HG02885 (cell line): ENCODE measurements around the gene ECT2.
"Not testable (repeated sequence)": the region's sequence is repeated elsewhere in the genome, so short reads cannot be mapped to it uniquely, and the experiment has no call there.

Source experiments
- ATAC-seq: cut with Tn5 transposase; IDR thresholded peaks from one replicate; pipeline ENCODE4 v1.9.1; 2021; ENCODE audit warnings: mild to moderate bottlenecking; ENCODE audit not compliant: unreplicated experiment, poor library complexity

Gene ECT2

DNA sequence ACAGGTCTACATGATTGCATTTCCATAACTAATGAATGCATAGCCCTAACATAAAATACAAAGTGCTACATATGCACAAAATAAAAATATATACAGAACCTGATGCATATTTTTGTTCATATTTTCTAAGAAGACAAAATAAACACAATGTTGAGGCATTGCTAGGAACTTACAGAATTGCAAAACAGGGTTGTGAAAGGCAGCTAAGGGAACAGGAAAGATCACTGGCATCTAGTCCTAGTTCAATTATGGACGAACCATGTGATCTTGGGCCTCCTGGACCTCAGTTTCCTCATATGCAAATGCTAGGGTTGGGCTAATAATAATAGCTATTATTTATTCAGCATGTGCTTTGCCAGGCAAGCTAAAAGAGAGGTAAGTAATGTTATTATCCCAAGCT, 24.1 kb upstream of the ECT2 start:
- ATAC-seq: no peak

GRCh38 chr3:172735014-172735413, 15.5 kb upstream of the ECT2 start:
- no peak for ATAC-seq

- no peak for ATAC-seq
Observed at GRCh38 chr3:172739462-172739861, 11.1 kb upstream of the ECT2 start.

DNA sequence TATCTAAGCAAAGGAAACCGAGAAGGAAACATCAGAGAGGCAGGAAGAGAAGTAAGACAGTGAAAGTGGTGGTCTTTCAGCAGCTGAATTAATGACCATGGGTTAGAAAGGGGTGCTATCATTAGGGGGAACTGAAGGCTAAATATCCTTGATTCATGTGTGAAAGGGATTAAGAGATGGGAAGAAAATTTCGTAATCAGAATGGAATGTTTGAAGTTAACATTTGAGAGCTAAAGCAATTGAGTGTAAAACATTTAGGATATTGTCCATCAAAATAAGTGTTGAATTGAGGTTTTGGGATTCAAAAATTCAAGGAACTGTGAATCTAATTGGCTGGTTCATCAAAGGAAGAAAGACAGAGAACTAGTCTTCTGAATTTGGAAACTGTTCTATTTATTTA, 4.1 kb upstream of the ECT2 start:
- no peak for ATAC-seq

DNA sequence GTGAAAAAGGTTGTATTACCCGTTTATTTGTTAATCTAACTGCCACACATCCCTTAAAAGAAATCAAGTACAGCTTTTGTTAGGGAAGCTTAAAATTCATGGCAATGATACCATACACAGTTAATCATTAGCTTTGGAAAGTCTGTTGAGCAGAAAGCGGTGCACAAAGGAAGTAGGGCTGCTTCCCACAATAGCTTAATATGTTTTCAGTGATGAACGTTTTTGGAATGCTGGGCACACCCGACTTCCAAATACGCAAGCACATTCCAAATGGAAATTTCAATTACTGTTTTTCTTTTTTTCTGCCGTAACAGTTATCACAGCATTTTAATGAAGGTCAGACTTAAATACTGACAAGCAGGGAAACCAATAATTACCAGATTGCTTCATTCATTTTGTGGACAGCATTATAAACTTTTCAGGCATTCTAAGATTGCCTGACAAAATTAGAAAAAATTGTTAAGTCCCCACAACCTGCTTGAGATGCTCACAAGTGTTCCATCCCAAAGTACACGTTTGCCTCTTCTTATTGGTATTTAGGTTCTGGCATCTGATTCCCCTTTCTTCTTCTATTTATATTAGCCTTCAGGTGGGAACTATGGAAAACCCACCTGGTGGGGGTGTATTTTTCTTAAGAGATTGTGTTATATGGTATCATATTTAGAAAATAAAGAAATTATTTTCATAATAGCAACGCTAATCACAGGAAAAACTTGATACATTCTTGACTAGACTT, 1.1 kb upstream of the ECT2 start:
- no peak for ATAC-seq

DNA sequence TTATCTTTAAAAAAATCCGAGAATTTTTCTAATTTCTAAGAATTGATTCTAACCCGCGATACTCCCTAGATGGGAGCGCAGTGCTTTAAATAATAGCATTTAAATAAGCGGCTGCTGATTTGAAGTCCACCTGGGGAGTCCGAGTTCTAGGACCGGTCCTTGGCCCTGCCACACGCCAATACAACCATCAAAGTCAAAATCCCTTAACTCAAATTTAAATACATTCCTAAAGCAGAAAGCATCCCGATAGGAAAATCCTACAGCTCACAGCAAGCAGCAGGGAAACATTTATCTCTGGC, 508 bp upstream of the ECT2 start:
- no peak for ATAC-seq

- no peak for ATAC-seq
Observed at GRCh38 chr3:172751175-172751704, 714 bp downstream of the ECT2 start.

DNA sequence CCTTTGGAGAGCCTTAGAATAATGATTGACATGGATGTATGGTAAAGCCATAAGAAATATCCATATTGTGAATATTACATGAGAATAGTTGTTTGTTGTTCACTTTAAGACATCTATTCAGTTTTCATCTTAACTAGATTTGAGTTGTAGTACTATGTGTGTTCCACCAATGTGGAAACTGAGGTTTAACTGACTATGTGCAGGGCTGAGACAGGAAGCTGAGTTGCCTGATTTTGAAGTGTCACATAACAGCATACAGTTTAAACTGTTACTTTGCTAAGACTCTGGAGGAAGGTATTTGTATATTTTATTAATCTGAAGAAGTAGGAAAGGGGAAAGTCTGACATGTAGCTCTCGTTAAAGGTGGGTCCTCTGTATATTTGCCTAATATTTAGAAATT, 2.1 kb downstream of the ECT2 start:
- ATAC-seq: no peak

DNA sequence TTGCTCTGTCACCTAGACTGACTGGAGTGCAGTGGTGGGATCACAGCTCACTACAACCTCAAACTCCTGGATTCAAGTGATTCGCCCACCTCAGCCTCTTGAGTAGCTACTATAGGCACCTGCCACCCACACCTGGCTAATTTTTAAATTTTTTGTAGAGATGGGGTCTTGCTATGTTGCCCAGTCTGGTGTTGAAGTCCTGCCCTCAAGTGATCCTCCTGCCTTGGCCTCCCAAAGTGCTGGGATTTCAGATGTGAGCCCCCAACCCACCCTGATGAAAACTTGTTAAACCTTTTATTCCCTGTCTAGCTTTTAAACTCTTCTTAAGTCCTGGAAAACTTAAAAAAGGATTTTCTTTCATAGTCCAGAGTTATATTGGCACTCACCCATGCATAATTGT, 2.6 kb downstream of the ECT2 start:
- no peak for ATAC-seq

DNA sequence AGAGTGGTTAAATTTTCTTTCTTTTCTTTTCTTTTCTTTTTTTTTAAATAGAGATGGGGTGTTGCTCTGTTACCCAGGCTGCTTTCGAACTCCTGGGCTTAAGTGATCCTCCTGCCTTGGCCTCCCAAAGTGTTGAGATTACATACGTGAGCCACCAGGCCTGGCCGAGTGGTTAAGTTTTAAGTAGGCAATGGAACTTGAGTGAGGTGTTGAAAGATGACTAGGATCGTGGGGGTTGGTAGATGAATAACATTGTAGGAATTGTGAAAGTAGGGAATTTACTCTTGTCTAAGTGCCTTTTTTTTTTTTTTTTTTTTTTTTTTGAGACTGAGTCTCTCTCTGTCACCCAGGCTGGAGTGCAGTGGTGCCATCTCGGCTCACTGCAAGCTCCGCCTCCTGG, 9.9 kb downstream of the ECT2 start:
- not testable (repeated sequence) for ATAC-seq

GRCh38 chr3:172766241-172766640, 15.7 kb downstream of the ECT2 start:
- ATAC-seq: no peak

- no peak for ATAC-seq
Observed at GRCh38 chr3:172766718-172767405, 16.3 kb downstream of the ECT2 start.

GRCh38 chr3:172770382-172770781, 19.9 kb downstream of the ECT2 start:
- ATAC-seq: no peak

- ATAC-seq: no peak
Observed at GRCh38 chr3:172771672-172772071, 21.1 kb downstream of the ECT2 start.

DNA sequence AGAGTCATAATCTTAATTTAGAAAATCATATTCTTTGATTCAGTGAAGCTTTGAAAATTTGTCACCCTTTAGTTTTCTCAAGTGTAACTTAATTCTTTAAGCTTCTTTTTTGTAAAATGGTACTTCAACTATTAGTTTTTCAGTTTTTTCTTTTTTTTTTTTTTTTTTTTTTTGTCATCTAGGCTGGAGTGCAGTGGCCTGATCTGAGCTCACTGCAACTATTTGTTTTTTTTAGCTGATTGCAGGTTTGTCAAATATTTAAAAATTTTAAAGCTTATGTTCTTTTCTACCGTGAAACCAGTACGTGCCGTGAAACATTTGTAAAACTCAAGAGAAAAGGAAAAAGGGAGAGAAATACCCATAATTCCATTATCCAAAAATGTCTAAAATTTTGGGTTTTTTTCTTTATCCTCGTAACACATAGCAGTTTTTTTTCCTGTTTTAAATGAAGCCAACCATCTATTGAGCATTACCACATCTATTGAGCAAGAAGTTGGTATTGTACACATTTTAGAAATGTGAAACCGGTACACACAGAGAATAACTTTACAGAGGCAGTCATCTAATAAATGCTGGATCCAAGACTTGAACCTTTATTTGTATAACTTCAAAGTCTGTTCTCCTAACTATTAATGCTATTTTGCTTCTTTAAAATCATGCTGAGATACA, 25.7 kb downstream of the ECT2 start:
- no peak for ATAC-seq

GRCh38 chr3:172777901-172778300, 27.4 kb downstream of the ECT2 start:
- no peak for ATAC-seq

DNA sequence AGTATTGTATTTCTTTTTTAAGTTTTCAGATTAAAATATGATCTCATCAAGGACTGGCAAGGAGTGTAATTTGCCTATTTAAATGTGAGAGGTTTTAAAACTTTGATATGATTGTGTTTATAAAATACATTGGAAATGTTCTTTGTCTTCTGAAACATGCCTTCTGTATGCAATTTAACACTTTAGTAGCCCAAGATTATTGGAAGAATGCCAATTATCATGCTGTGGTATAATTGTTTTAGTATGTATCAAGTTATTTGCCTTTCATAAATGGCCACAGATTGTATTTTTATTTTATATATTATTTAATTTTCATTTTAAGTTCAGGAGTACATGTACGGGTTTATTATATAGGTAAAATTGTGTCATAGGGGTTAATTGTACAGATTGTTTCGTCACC, 31.7 kb downstream of the ECT2 start:
- ATAC-seq: no peak

- no peak for ATAC-seq
Observed at GRCh38 chr3:172786036-172786435, 35.5 kb downstream of the ECT2 start.

GRCh38 chr3:172787019-172787418, 36.5 kb downstream of the ECT2 start:
- ATAC-seq: no peak

DNA sequence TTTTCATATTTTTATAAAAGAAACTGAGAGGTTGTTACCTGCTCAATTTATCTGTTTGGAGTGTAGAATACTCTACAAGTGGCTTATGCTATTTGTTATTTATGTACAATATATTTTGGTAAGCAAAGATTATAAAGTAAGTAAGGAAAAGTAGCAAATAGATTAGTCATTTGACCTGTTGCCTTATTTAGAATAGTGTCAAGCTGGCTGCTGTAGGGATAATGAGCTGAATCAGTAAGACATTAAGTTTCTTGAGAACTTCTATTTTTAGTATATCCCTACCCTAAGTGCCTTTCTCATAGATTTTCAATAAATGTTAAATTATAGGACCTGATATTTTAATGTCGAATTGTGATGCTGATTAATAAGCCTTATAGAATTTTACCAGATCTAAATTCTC, 37.2 kb downstream of the ECT2 start:
- ATAC-seq: no peak

- ATAC-seq: no peak
Observed at GRCh38 chr3:172799246-172799645, 48.7 kb downstream of the ECT2 start.

DNA sequence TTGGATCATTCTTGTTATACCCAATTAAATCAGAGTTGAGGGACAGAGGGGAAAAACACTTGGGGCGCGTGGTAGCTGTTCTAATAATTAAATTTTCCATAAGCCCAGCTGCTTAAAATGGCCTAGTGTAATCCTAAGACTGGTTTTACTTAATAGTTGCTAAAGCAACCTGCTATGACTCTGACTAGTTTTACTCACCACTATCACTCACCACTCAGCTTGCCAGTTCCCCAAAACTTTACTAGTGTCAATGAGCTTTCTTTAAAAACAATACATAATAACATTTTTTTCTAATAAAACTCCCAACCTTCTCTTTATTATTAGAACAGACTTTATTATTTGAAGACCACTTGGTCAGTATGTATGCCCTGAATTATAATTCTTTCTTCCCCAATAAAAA, 49.6 kb downstream of the ECT2 start:
- ATAC-seq: no peak
